NCI-H345 treated with DMSO at 0.1 percent for 48 hours (cell line): ENCODE measurements around the gene RASA2.

ENCODE experiments used
- DNase-seq: peaks from one replicate; lab custom pipeline; 2025; ENCODE audit not compliant: unreplicated experiment; lab: John Stamatoyannopoulos, UW

RASA2 gene, protein sequence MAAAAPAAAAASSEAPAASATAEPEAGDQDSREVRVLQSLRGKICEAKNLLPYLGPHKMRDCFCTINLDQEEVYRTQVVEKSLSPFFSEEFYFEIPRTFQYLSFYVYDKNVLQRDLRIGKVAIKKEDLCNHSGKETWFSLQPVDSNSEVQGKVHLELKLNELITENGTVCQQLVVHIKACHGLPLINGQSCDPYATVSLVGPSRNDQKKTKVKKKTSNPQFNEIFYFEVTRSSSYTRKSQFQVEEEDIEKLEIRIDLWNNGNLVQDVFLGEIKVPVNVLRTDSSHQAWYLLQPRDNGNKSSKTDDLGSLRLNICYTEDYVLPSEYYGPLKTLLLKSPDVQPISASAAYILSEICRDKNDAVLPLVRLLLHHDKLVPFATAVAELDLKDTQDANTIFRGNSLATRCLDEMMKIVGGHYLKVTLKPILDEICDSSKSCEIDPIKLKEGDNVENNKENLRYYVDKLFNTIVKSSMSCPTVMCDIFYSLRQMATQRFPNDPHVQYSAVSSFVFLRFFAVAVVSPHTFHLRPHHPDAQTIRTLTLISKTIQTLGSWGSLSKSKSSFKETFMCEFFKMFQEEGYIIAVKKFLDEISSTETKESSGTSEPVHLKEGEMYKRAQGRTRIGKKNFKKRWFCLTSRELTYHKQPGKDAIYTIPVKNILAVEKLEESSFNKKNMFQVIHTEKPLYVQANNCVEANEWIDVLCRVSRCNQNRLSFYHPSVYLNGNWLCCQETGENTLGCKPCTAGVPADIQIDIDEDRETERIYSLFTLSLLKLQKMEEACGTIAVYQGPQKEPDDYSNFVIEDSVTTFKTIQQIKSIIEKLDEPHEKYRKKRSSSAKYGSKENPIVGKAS

DNA sequence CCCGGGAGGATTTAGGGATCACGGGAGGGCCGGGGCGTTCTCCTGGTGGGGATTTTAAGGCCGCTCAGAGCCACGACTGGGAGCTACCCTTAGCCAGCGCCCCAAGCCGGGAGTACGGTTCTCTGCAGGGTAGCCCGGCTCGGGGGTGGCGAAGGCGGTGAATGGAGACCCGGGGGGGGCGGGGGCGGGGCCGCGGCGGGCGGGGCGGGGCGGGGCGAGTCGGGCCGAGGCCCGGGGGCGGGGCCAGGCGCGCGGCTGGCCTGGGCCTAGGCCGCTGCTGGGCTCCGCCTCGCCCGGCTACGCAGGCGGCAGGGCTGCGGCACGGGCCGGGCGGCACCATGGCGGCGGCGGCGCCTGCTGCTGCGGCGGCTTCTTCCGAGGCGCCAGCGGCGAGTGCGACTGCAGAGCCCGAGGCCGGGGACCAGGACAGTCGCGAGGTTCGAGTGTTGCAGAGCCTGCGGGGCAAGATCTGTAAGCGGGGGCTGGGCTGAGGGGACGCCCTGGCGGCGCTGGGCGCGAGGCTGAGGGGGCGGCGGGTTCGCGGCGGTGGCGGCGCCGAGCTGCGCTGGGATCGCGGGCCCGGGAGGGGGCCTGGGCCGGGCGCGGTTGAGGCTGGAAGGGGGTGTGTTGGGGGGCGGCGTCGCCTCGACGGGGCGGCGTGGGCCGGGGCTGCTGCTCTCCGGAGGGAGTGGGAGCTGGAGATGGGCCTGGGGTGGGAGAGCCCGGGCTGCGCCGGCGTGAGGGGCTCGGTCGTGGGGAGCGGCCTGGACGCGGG, at the start of gene RASA2:
RASA2 (plus strand) TSS at position 282 of the 775 bp plus-strand sequence; CDS start at position 339, 57 bp downstream.
- peak; percentile 31 for DNase-seq

DNA sequence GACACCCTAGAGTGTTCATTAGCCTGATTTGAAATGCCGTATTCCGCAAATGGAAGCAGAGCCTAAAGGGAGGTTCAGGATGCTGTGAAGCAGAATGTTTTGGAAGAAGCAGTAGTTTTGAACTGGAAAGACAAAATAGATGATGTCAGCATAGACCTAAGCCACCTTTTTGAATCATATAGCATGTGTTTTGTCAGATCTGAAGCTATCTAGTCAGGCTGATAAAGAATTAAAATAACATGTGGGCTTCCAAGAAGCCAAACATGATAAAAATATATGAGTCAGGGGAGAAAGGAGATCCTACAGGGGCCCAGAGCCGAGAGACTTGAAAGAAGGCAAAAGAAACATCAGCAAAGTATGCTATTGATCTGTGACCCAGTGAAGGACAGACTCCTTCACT, 47.2 kb upstream of the RASA2 start:
- no peak for DNase-seq

DNA sequence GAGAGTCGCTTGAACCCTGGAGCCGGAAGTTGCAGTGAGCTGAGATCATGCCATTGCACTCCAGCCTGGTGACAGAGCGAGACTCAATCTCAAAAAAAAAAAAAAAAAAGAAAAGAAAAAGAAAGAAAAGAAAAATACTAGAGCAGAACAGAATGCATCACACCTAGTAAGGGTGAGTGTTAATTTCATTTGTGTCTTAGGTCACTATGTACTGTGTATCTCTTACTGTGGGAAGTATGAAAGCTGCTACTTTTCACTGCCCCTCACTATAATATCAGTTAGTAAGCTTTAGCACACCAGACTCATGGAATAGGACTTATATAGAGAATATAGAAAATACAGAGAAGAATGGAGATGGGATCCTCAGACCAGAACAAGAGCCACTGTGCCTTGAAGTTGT, 45.9 kb upstream of the RASA2 start:
- DNase-seq: no peak

DNA sequence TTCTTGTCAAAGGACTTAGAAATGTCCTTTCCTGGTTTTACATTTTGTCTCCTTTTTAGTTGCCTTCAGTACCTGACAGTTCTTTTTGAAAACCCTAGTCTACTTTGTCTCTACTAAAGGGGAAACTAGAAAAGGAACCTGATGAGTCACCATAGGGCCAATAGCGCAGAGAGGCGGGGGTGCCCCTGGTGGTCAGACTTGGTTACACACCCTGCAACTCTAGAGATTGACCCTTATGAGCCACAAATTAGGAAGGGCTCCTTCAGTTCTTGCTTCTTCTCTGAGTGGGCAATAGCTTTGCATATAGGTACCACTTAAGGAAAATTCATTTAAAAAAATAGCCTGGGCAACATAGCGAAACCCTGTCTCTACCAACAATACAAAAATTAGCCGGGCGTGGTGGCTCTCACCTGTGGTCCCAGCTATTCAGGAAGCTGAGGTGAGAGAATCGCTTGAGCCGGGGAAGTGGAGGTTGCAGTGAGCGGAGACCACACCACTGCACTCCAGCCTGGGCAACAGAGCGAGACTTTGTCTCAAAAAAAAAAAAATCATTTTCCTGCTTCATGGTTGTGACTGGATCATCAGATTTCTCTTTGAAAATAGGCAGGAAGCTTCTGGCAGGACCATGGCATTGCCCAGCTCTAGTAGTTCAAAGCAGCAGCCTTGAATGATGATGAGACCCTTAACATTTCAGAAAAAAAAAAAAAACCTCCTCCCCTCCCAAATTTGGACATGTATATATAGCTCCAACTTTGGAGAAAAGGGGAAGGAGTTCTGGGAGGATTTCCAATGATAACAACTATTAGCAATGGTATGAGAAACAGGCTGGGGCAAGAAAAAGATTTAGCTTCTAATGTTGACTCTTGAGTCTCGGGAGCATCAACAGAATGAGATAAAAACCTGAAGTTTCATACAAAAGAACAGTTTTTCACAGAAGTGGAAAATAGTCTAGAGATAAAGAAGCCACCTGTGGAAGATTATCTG, 45.2 kb upstream of the RASA2 start:
- DNase-seq: no peak

DNA sequence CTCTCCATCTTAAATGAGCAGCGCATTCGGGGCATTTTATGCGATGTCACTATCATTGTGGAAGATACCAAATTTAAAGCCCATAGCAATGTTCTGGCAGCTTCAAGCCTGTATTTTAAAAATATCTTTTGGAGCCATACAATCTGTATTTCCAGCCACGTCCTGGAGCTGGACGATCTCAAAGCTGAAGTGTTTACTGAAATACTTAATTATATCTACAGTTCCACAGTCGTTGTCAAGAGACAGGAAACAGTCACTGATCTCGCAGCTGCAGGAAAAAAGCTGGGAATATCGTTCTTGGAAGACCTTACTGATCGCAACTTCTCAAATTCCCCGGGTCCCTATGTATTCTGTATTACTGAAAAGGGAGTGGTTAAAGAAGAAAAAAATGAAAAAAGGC, 44.4 kb upstream of the RASA2 start:
- no peak for DNase-seq

DNA sequence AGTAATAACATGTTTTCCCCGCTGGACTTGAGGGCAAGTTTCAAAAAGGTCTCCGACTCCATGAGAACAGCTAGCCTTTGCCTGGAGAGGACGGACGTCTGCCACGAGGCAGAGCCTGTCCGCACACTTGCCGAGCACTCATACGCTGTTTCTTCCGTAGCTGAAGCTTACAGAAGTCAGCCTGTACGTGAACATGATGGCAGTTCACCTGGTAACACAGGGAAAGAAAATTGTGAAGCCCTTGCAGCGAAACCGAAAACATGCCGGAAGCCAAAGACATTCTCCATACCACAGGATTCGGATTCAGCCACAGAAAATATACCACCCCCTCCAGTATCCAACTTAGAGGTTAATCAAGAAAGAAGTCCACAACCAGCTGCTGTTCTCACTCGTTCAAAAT, 43.9 kb upstream of the RASA2 start:
- no peak for DNase-seq

DNA sequence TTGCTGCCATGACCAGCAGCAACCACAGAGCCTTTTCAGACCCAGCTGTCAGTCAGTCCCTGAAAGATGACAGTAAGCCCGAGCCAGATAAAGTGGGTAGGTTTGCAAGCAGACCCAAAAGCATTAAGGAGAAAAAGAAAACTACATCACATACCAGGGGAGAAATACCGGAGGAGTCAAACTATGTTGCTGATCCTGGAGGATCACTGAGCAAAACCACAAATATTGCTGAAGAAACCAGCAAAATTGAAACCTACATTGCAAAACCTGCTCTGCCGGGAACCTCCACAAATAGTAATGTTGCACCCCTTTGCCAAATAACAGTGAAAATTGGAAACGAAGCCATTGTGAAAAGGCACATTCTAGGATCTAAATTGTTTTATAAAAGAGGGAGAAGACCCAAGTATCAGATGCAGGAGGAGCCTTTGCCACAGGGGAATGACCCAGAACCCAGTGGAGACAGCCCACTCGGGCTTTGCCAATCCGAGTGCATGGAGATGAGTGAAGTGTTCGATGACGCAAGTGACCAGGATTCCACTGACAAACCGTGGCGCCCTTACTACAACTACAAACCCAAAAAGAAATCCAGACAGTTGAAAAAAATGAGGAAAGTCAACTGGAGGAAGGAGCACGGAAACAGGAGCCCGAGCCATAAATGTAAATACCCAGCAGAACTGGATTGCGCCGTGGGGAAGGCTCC, 42.1 kb upstream of the RASA2 start:
- DNase-seq: no peak

DNA sequence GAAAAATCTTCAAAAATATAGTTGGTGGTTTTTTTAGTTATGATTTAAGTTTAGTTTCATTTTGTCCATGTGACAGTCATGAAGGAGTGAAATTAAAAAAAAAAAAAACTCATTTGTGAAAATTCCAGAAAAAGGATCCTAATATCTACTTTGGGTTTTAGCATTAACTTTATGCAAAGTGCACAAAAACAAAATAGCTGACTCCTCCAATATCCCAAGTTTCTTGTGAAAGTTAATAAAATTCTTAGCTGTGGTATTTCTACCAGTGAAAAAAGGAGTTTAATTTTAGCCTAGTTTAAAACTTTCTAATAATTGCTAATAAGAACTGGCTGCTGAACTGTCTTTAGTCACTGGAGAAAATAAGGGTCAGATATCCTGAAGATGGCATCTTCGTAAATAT, 40.8 kb upstream of the RASA2 start:
- DNase-seq: no peak

DNA sequence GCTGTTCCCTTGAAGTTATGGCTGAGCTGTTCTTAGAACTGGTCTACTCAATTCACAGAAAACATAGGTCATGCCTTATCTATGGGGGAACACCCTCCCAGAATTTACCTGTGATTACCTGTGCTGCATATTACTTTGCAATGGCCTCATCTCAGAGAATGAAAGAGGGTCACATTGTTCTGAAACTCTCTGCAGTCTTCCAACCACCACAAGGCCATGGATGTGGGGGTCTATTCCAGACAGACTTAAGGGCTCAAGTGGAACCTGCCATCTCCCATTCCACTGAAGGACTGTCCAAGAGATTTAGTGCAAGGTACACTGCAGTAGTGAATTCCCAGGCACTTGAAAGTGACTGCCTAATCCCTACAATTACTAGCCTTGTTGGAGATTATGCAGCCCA, 40.1 kb upstream of the RASA2 start:
- no peak for DNase-seq

DNA sequence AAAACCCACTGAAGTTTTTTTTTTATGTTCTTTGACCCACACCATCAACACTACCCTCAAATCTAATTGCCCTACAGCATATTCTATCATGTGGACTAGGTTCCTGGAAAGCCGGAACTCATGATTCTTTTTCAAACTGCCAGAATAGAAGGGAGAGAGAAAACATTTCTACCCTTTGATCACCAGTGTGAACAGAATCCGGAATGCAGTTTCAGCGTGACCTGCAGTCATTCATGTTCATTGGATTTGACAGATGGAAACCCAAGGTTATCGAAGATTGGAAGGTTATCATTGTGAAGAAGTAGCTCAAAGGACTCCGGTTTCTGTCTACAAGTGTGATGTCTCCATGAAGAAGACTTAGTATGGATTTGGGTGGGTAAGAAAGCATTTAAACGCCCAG, 39.4 kb upstream of the RASA2 start:
- DNase-seq: no peak

DNA sequence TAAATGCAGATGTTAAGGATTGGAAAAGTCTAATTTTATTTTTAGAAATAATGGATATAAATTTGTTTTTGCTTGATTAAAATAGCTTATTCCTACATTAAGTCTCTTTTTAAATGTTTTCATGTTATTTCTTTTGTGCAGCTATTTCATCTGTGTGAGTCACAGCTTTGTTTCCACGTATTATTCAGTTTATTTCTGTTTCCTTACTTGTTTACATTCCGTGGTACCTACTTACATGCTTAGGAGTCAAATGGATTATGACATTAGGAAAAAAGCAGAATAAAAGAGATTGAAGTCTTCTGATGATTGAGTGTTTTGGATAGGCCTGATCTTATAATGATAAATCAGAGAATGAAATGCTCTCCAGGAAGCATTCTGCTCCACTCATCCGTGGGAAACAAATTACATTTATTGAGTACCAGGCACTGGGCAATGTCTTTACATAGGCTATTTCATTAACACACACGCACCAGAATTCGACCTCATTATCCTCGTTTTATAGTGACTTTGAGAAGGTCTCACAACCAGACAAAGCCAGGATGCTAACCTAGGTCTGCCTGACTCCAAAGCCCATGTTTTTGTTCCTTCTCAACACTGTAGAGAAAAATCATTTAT, 38.1 kb upstream of the RASA2 start:
- no peak for DNase-seq

DNA sequence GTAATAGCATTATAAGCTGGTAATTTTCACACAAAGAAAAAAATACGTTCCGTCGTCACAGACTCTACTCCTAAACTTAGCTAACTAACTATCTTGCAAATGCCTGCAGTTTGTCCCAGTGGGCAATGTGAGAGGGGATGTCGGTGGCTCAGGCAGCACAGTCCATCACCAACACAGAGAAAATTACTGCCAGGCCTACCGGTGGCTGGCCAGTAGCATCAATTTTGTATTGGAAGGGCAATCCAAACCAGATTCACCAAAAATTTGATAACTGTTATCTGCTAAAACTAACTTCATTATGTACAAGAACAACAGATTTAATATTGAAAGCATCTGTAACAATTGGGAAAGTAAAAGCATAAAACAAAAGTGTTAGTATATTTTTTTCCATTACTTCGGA, 37.4 kb upstream of the RASA2 start:
- DNase-seq: no peak

DNA sequence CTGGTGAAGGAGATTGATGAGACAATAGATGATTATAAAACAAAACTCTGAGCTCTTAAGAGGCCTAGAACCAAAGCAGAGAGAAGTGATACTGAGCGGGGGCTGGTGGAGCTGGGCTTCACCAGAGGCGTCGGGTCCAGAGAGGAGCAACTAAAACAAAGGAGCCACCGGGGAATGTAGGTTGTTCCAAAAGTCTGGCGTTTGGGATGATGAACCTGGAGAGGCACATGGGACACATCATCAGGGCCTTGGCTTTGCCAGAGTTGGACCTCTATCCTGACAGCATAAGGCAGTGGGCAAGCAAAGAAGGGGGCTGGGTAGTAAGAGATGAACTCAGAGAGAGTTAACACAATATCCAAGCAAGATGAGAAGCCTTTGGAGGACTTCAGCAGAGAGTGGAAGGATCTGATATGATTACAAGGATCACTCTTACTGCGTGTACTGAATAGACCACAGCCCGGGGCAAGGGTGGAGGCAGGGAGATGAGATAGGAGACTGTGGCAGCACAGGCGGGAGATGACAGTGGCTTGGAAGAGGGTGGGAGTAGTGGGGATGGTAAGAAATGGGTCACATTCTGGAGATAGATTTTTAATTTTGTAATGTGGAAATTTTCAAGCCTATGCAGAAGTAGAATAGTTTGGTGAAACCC, 36.0 kb upstream of the RASA2 start:
- DNase-seq: no peak

DNA sequence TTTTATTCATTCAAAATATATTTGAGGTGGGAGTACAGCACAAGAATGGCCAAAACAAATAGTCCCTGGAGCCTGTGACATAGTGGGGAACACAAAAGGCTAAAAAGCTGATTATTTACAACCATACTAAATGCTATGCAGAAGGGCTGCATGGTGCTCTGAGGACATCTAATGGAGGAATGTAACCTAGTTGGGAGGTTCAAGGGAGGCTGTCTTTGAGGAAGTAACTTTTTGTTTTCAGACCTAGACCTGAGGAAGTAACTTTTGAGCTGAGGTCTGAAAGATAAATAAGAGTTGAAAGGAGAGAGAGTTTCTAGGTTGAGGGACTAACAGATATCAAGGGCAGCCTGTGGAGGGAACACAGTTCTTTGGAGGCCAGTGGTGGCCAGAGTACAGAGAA, 34.8 kb upstream of the RASA2 start:
- DNase-seq: no peak

DNA sequence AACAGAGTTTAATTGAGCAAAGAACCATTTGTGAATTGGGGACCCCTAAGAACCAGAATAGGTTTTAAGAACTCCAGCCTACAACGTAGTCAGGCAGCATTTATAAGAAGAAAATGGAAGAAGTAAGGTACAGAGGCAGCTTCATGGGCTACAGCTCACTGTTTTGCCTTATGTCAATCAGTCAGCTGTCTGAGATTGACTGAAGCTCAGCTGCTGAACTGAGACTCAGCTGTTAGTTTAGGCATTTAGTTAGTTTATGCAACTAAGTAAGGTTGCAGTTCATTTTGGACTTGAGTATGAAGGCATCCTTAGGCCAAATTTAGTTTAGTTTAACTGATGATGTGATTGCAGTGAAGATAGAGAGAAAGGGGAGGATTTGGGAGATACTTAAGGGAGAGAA, 34.1 kb upstream of the RASA2 start:
- DNase-seq: no peak

DNA sequence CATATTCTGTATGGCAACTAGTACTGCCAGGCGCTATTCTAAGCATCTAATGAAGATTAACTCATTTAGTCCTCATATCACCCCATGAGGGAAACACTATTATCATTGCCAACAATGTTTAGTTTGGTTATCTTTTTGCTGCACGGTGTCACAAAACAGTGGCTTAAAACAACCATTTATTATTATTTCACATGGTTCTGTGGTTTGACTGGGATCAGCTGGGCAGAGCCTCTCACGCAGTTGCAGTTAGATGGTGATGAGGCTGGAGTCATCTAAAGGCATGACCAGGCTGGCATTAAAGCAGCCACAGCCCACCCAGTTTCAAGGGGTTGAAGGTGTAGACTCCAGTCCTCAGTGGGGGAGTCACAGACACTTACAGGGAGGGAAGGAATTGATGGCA, 32.8 kb upstream of the RASA2 start:
- DNase-seq: no peak

DNA sequence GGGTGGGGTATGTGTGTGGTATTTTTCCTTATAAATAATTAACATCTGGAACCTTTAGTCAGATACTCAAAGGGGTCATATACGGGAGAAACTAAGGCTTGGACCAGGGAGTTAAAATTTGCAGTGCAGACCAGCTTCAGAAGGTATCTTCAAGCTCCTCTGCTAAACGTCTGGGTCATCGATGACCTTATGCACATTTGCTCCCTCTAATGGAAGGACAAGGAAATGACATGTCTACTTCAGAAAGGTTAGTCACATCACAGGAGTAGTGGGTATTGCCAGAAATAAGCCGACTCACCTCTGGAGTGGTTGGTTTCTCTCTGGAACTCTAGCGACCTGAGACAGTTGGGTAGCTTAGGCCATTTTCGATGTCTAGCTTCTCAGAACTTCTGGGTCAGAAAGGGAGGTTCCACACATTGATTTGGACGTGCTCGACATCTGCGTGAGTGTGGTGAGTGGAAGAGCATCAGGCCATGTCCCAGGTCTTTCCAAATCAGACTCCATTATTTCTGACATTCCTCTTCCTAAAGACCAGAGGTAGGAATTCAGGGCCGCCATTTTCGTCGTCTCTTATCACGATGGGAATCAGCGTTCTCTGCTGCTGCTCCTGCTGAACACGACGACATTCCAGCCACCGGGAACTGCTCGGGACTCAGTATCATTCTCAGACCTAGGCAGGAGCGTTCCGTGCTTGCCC, 31.8 kb upstream of the RASA2 start:
- peak; percentile 26 for DNase-seq

DNA sequence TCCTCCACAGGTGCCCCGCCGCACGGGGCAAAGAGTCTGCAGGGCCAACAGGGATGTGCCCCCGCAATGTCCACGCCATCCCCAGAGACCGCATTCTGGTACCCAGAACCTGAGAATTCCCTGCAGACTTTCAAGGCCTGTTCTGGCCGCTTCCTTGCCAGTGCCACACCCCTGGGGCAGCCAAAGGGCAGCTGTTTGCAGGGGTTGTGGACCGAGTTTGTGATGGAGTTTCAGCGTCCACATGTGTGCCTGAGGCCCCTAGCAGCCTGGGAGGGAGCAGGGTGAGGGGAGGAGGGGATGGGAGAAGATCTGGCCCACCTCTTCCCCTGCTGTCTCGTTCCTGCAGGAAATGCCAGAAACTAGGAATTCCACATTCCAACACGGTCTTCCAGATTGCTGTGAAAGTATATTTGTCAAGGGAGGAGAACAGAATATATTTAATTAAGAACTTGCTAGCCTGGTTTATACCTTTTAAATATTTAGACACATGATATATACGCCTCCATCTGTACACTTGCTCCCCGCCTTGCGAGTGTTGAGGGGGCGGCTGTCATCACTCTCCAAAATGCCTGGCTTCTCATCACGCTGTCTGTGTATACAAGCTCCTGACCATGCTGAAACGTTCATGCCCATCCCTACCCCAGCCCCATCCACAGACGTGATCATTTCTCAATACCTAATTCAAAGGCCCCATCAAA, 31.1 kb upstream of the RASA2 start:
- DNase-seq: no peak
